Astrocyte (in vitro differentiated cells and primary cell): ENCODE results near the gene TPRG1. TPM values are rescaled to one million over a fixed set of nuclear protein-coding genes. Genes with fewer than 3 reads are reported as not detected.

ENCODE experiments used
- DNase-seq: peaks from one replicate; pipeline ENCODE4 v3.0.0-alpha.2; 2010; ENCODE audit warnings: low read depth
- FAIRE-seq: peaks from 2 replicates; lab custom pipeline; 2011; peaks lifted over from hg19 to GRCh38; lab: Jason Lieb, UNC
- H2AFZ ChIP-seq: 2 replicates; pipeline ENCODE4 v1.6.0; 2012; ENCODE audit warnings: low read depth, low read length, inconsistent platforms
- H3K27ac ChIP-seq: 2 replicates; pipeline ENCODE4 v1.5.1; 2011; ENCODE audit warnings: low read depth, low read length, inconsistent platforms
- H3K27me3 ChIP-seq: 2 replicates; pipeline ENCODE4 v1.6.0; 2011; ENCODE audit warnings: low read length, inconsistent platforms; ENCODE audit not compliant: insufficient read depth
- H3K36me3 ChIP-seq: 2 replicates; pipeline ENCODE4 v1.5.1; 2011; ENCODE audit warnings: low read length, inconsistent platforms; ENCODE audit not compliant: insufficient read depth
- H3K4me1 ChIP-seq: 2 replicates; pipeline ENCODE4 v1.5.1; 2011; ENCODE audit warnings: low read length, inconsistent platforms; ENCODE audit not compliant: insufficient read depth
- H3K4me2 ChIP-seq: 2 replicates; pipeline ENCODE4 v1.6.0; 2012; ENCODE audit warnings: low read length, inconsistent platforms
- H3K4me3 ChIP-seq: 2 replicates; pipeline ENCODE4 v1.5.1; 2011; ENCODE audit warnings: low read depth, mild to moderate bottlenecking, low read length, inconsistent platforms; ENCODE audit not compliant: insufficient read depth
- H3K79me2 ChIP-seq: 2 replicates; pipeline ENCODE4 v1.6.0; 2012; ENCODE audit warnings: mild to moderate bottlenecking, low read length, inconsistent platforms; ENCODE audit not compliant: insufficient read depth
- H3K9ac ChIP-seq: 2 replicates; pipeline ENCODE4 v1.6.0; 2012; ENCODE audit warnings: mild to moderate bottlenecking, low read length, inconsistent platforms
- H3K9me3 ChIP-seq: 2 replicates; pipeline ENCODE4 v1.5.1; 2012; ENCODE audit warnings: low read depth, mild to moderate bottlenecking, low read length, inconsistent platforms; ENCODE audit not compliant: insufficient read depth
- H4K20me1 ChIP-seq: 2 replicates; pipeline ENCODE4 v1.6.0; 2012; ENCODE audit warnings: low read length, inconsistent platforms; ENCODE audit not compliant: insufficient read depth
- H3K27ac Mint-ChIP-seq: one replicate; pipeline ENCODE4 v1.8.0; 2021; ENCODE audit warnings: mild to moderate bottlenecking, mixed read lengths; ENCODE audit not compliant: unreplicated experiment
- H3K27me3 Mint-ChIP-seq: one replicate; pipeline ENCODE4 v1.8.0; 2021; ENCODE audit warnings: low read depth, mixed read lengths; ENCODE audit not compliant: unreplicated experiment
- H3K36me3 Mint-ChIP-seq: one replicate; pipeline ENCODE4 v1.8.0; 2021; ENCODE audit warnings: low read depth, mixed read lengths; ENCODE audit not compliant: unreplicated experiment
- H3K4me1 Mint-ChIP-seq: one replicate; pipeline ENCODE4 v1.8.0; 2021; ENCODE audit warnings: low read depth, mixed read lengths; ENCODE audit not compliant: unreplicated experiment
- H3K4me3 Mint-ChIP-seq: one replicate; pipeline ENCODE4 v1.8.0; 2021; ENCODE audit warnings: mild to moderate bottlenecking, moderate library complexity, mixed read lengths; ENCODE audit not compliant: unreplicated experiment
- H3K9me3 Mint-ChIP-seq: one replicate; pipeline ENCODE4 v1.8.0; 2021; ENCODE audit warnings: mild to moderate bottlenecking, mixed read lengths; ENCODE audit not compliant: unreplicated experiment
- EZH2 ChIP-seq: IDR thresholded peaks from 2 replicates; pipeline ENCODE4 v1.6.1; 2012; ENCODE audit warnings: mild to moderate bottlenecking, low read length, inconsistent platforms; ENCODE audit not compliant: insufficient read depth
- total RNA-seq: library from RNA; stranded (reverse); gene quantifications from 2 replicates; pipeline ENCODE4 v1.2.1, GENCODE V29; 2021
- TF ChIP-seq, protein P1 (sequence below): IDR thresholded peaks from 2 replicates; pipeline ENCODE4 v1.5.1; 2011; ENCODE audit warnings: low read depth, mild to moderate bottlenecking, inconsistent platforms, low read length, moderate library complexity; ENCODE audit not compliant: insufficient read depth

Gene TPRG1
- total RNA-seq, 1 donor from 2014 or later = 1.1 TPM

DNA sequence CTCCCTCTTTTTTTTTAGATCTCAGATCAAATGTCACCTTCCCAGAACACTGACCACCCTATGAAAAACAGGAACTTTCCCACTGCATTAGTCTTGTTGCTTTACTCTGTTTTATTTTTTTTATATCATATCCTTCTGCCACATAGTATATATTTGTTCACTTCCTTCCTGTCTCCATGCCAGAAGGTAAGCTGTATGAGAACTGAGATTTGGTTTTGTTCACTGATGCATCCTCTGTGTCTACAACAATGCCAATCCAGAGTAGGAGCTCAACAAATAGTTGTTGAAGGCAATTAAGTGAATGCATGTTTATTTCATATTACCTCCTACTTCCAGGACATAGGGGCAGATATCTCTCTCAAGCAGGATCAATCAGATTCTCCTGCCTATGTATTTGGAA, 114.4 kb downstream of the TPRG1 start:
- TF ChIP-seq, protein P1, sequence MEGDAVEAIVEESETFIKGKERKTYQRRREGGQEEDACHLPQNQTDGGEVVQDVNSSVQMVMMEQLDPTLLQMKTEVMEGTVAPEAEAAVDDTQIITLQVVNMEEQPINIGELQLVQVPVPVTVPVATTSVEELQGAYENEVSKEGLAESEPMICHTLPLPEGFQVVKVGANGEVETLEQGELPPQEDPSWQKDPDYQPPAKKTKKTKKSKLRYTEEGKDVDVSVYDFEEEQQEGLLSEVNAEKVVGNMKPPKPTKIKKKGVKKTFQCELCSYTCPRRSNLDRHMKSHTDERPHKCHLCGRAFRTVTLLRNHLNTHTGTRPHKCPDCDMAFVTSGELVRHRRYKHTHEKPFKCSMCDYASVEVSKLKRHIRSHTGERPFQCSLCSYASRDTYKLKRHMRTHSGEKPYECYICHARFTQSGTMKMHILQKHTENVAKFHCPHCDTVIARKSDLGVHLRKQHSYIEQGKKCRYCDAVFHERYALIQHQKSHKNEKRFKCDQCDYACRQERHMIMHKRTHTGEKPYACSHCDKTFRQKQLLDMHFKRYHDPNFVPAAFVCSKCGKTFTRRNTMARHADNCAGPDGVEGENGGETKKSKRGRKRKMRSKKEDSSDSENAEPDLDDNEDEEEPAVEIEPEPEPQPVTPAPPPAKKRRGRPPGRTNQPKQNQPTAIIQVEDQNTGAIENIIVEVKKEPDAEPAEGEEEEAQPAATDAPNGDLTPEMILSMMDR = no peak
- Histone ChIP-seq H3K4me3 (no peak overlapping the region), H4K20me1 (no peaks in the 10 kb centered on the region), H3K36me3 (no peaks in the 10 kb centered on the region), H3K4me2 (no peak overlapping the region), H3K4me1 (no peaks in the 10 kb centered on the region), H3K9ac (no peak overlapping the region), H3K27ac (no peak overlapping the region), H3K27me3 (peaks cover 3% of the 10 kb centered on the region), H3K79me2 (no peaks in the 10 kb centered on the region), H2AFZ (no peak overlapping the region), H3K9me3 (no peaks in the 10 kb centered on the region)
- no peak overlapping the region for H3K27ac Mint-ChIP-seq
- H3K36me3 Mint-ChIP-seq = no peaks in the 10 kb centered on the region
- no peak overlapping the region for H3K4me3 Mint-ChIP-seq
- peaks cover 7% of the 10 kb centered on the region for H3K4me1 Mint-ChIP-seq
- DNase-seq (no peak), FAIRE-seq (no peak)
- H3K27me3 Mint-ChIP-seq = peaks cover 2% of the 10 kb centered on the region
- H3K9me3 Mint-ChIP-seq = no peaks in the 10 kb centered on the region

DNA sequence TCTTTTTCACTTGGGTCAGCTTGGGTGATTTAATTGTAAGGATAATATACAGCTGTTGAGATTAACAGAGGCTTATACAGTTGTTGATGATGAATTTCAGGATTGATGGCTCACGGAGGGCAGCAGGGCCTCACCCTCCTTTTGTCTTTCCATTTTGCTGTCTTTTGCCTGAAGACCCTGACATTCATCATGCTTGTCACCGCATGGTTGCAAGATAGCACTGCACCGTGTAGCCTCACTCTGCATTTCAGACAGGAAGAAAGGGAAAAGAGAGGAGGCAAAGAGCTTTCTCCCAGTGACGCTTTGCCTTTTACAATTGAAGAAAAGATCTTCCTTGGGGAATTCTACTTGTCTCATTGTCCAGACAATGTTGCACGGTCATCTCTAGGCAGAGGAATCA, 115.1 kb downstream of the TPRG1 start:
- peaks cover 3% of the 10 kb centered on the region for H3K27me3 ChIP-seq

More for the DNA sequence above, 115.1 kb downstream of the TPRG1 start:
- Histone ChIP-seq H3K4me1 (no peaks in the 10 kb centered on the region), H3K36me3 (no peaks in the 10 kb centered on the region), H3K4me3 (no peak overlapping the region), H3K9ac (no peak overlapping the region), H3K9me3 (no peaks in the 10 kb centered on the region), H3K27ac (no peak overlapping the region), H3K4me2 (no peak overlapping the region), H3K79me2 (no peaks in the 10 kb centered on the region), H2AFZ (no peak overlapping the region), H4K20me1 (no peaks in the 10 kb centered on the region)
- Mint-ChIP-seq H3K4me3 (no peak overlapping the region), H3K4me1 (peaks cover 7% of the 10 kb centered on the region), H3K27ac (no peak overlapping the region), H3K27me3 (peaks cover 2% of the 10 kb centered on the region), H3K36me3 (no peaks in the 10 kb centered on the region), H3K9me3 (no peaks in the 10 kb centered on the region)
- DNase-seq (no peak), FAIRE-seq (no peak)
- no peak for TF ChIP-seq EZH2
- TF ChIP-seq, protein P1 = no peak
